ENCODE results near the gene TCEAL7.

Gene TCEAL7

DNA sequence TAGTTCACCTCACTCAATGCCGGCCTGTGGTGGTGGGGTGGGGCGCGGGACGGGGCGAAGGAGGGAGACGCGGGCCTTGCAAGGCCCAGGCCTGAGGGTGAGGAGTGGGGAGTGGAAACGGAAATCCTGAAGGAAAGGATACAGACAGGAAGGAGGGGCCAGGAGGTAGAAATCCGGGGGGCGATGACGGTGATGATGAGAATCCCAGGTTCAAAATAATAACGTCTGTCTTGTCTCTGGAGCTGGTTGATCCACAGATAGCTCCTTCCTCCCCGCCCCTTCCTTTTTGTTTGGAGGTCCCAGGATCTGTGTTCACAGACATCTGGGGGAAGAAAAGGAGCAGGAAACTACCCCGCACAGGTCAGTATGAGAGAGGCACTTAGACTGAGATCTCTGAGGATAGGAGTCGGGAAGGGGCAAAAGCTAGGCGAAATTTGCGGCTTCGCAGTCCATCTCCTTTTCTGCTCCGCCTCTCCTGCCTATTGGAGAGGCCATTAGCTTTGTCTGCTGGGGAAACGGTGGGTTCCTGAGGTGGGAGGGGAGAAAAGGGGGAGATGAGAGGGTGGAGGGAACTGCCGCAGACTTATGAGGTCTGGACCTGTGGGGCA is 746 bp downstream of the TCEAL7 start:
- ChIA-PET CTCF (no interaction called here), POLR2A (no interaction called here)
- H3K4me1 ChIP-seq (ENCODE audit: control extremely low read depth in 1 of 4, control insufficient read depth in 4 of 4, insufficient read depth in 4 of 4, low read length in 3 of 4) = peaks cover 0 to 6% (median 0%) of the 10 kb centered on the region in 4 experiments
- peaks cover 0 to 18% (median 3%) of the 10 kb centered on the region in 5 experiments for H3K27me3 ChIP-seq (replicated peaks in 2 of 5; ENCODE audit: control insufficient read depth in 4 of 5, insufficient read depth in 5 of 5, low read length in 4 of 5)
- no peaks in the 10 kb centered on the region for H3K36me3 ChIP-seq (ENCODE audit: control insufficient read depth in 4 of 4, insufficient read depth in 4 of 4, low read length in 3 of 4)
- H3K4me3 ChIP-seq (ENCODE audit: control insufficient read depth in 1 of 7, extremely low read depth in 1 of 7, insufficient read depth in 4 of 7, low read depth in 2 of 7, low read length in 6 of 7) = peak overlapping the region in 5 of 7 experiments; percentile 2 to 62 (median 33)
- DNase-seq = no peak
- H3K27ac ChIP-seq (ENCODE audit: insufficient read depth in 1 of 2, low read depth in 1 of 2, low read length in 2 of 2, poor library complexity in 1 of 2, severe bottlenecking in 2 of 2) = no peak overlapping the region
- 50% methylated on average over 19 of the region's 21 CpGs for WGBS (ENCODE audit: insufficient coverage)
- H3K9me3 ChIP-seq (ENCODE audit: control extremely low read depth in 1 of 5, control insufficient read depth in 4 of 5, insufficient read depth in 2 of 5, low read depth in 1 of 5, low read length in 4 of 5) = no peaks in the 10 kb centered on the region

DNA sequence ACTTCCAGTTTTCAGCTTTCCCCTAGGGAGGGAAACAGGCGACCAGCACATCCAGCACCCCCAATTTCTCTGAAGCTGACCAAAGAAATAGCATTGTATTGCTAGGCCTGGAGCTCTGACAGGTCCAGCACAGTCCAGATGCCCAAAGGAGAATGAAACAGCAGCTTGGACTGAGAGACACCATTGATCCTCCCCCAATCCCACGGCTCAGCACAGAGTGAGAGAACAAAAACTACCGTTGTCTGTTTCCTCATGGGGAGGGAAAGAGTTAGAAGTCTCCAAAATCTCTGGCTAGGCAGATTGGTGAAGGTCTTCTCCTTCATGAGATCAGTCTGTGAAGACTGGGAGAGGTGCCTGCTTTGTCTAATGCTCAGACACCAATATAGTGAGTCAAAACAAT is 8.6 kb downstream of the TCEAL7 start:
- no peaks in the 10 kb centered on the region for H3K4me1 ChIP-seq (ENCODE audit: control extremely low read depth in 1 of 4, control insufficient read depth in 4 of 4, insufficient read depth in 4 of 4, low read length in 3 of 4)
- H3K4me3 ChIP-seq (ENCODE audit: control insufficient read depth in 1 of 7, extremely low read depth in 1 of 7, insufficient read depth in 4 of 7, low read depth in 2 of 7, low read length in 6 of 7) = no peak overlapping the region
- ChIA-PET POLR2A (no interaction called here), CTCF (interaction anchor here (0.9 to 1.7 kb wide), 3 partner anchors 57 to 125 kb away, joined by 3 to 6 read pairs (median 3); no protein-coding TSS in a partner anchor)
- peaks cover 0 to 4% (median 0%) of the 10 kb centered on the region in 5 experiments for H3K27me3 ChIP-seq (replicated peaks in 2 of 5; ENCODE audit: control insufficient read depth in 4 of 5, insufficient read depth in 5 of 5, low read length in 4 of 5)
- no peak for DNase-seq
- no peaks in the 10 kb centered on the region for H3K36me3 ChIP-seq (ENCODE audit: control insufficient read depth in 4 of 4, insufficient read depth in 4 of 4, low read length in 3 of 4)
- H3K27ac ChIP-seq (ENCODE audit: insufficient read depth in 1 of 2, low read depth in 1 of 2, low read length in 2 of 2, poor library complexity in 1 of 2, severe bottlenecking in 2 of 2) = no peak overlapping the region
- WGBS (ENCODE audit: insufficient coverage) = 60% methylated on average over 3 of the region's 3 CpGs
- no peaks in the 10 kb centered on the region for H3K9me3 ChIP-seq (ENCODE audit: control extremely low read depth in 1 of 5, control insufficient read depth in 4 of 5, insufficient read depth in 2 of 5, low read depth in 1 of 5, low read length in 4 of 5)

DNA sequence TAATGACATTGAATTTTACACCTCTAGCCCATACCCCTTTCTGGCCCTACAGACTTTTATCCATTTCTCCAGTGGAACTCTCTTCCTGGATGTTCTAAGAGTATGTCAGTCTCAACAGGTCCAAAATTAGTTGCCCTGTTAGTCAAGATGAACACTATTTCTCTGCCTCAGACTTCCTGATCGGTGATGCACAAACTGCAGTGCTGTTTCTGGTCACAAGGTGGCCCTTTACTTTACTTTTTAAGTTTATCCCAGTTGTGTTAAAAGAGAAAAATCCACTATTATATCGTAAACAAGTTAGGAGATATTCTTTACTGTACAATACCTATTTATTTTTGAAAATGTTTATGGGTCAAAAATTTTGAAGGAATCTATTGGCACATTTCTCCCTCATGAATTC is 13.1 kb downstream of the TCEAL7 start:
- 14% methylated on average over 1 of the region's 2 CpGs for WGBS (ENCODE audit: insufficient coverage)
- H3K9me3 ChIP-seq (ENCODE audit: control extremely low read depth in 1 of 5, control insufficient read depth in 4 of 5, insufficient read depth in 2 of 5, low read depth in 1 of 5, low read length in 4 of 5) = no peaks in the 10 kb centered on the region
- no peaks in the 10 kb centered on the region for H3K36me3 ChIP-seq (ENCODE audit: control insufficient read depth in 4 of 4, insufficient read depth in 4 of 4, low read length in 3 of 4)
- H3K27me3 ChIP-seq (replicated peaks in 2 of 5; ENCODE audit: control insufficient read depth in 4 of 5, insufficient read depth in 5 of 5, low read length in 4 of 5) = peaks cover 0 to 4% (median 0%) of the 10 kb centered on the region in 5 experiments
- no peak overlapping the region for H3K4me3 ChIP-seq (ENCODE audit: control insufficient read depth in 1 of 7, extremely low read depth in 1 of 7, insufficient read depth in 4 of 7, low read depth in 2 of 7, low read length in 6 of 7)
- peak; percentile 46 to 72 (median 69) for DNase-seq
- H3K27ac ChIP-seq (ENCODE audit: insufficient read depth in 1 of 2, low read depth in 1 of 2, low read length in 2 of 2, poor library complexity in 1 of 2, severe bottlenecking in 2 of 2) = no peak overlapping the region
- ChIA-PET CTCF (interaction anchor here (1.0 to 1.5 kb wide), 3 partner anchors 13 to 121 kb away, joined by 3 to 10 read pairs (median 4); partner anchors contain the start of gene TCEAL9), POLR2A (no interaction called here)
- H3K4me1 ChIP-seq (ENCODE audit: control extremely low read depth in 1 of 4, control insufficient read depth in 4 of 4, insufficient read depth in 4 of 4, low read length in 3 of 4) = peaks cover 0 to 4% (median 1%) of the 10 kb centered on the region in 4 experiments

DNA sequence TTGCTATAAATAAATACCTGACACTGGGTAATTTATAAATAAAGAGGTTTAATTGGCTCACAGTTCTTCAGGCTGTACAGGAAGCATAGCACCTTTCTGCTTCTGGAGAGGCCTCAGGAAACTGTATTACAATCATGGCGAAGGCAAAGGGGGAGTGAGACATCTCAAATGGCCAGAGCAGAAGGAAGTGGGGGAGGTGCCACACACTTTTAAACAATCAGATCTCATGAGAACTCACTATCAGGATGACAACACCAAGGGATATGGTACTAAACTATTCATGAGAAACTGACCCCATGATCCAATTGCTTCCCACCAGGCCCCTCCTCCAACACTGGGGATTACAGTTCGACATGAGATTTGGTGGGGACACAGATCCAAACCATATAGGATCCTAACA is 14.6 kb downstream of the TCEAL7 start:
- Histone ChIP-seq H3K4me1 (ENCODE audit: control extremely low read depth in 1 of 4, control insufficient read depth in 4 of 4, insufficient read depth in 4 of 4, low read length in 3 of 4) (peaks cover 0 to 4% (median 1%) of the 10 kb centered on the region in 4 experiments), H3K4me3 (ENCODE audit: control insufficient read depth in 1 of 7, extremely low read depth in 1 of 7, insufficient read depth in 4 of 7, low read depth in 2 of 7, low read length in 6 of 7) (no peak overlapping the region), H3K36me3 (ENCODE audit: control insufficient read depth in 4 of 4, insufficient read depth in 4 of 4, low read length in 3 of 4) (no peaks in the 10 kb centered on the region), H3K27ac (ENCODE audit: insufficient read depth in 1 of 2, low read depth in 1 of 2, low read length in 2 of 2, poor library complexity in 1 of 2, severe bottlenecking in 2 of 2) (no peak overlapping the region), H3K27me3 (replicated peaks in 2 of 5; ENCODE audit: control insufficient read depth in 4 of 5, insufficient read depth in 5 of 5, low read length in 4 of 5) (peaks cover 0 to 7% (median 0%) of the 10 kb centered on the region in 5 experiments), H3K9me3 (ENCODE audit: control extremely low read depth in 1 of 5, control insufficient read depth in 4 of 5, insufficient read depth in 2 of 5, low read depth in 1 of 5, low read length in 4 of 5) (no peaks in the 10 kb centered on the region)
- WGBS (ENCODE audit: insufficient coverage) = no CpG with 5 or more reads among the region's 2 CpGs
- DNase-seq = no peak
- ChIA-PET POLR2A (no interaction called here), CTCF (no interaction called here)

DNA sequence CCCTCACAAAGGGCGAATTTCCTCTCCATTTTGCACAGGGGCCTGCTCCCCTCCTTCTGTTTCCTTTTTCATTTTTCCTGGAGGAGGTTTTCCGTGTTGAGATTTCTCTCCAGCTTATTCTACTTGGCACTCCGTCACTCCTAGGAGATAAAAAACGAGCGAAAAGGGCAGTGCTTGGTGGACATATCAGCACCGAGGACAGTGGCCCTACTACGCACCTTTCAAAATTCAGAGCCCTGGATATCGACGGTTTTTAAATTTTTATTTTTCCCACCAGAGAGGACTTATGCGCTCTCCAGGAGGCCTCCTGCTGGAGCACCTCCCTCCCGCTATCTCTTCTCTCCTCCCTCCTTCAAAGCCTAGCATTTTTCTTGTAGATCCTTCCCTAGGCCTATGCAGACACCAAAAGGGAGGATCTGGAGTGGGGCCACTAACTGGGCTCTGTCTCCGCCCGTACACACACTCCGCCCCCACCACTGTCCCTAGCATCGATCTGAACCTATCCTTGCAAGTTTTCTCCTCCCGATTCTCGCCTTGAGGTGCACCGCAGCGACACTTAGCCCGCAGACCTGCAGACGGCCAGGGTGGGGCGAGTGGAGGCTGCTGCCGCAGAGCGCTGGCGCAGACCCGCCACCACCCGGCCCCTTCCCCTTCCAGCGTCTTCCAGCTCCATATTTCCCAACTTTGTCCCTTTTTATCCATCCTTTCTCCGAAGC is 17.8 kb downstream of the TCEAL7 start:
- Histone ChIP-seq H3K36me3 (ENCODE audit: control insufficient read depth in 4 of 4, insufficient read depth in 4 of 4, low read length in 3 of 4) (no peaks in the 10 kb centered on the region), H3K27ac (ENCODE audit: insufficient read depth in 1 of 2, low read depth in 1 of 2, low read length in 2 of 2, poor library complexity in 1 of 2, severe bottlenecking in 2 of 2) (no peak overlapping the region), H3K4me3 (ENCODE audit: control insufficient read depth in 1 of 7, extremely low read depth in 1 of 7, insufficient read depth in 4 of 7, low read depth in 2 of 7, low read length in 6 of 7) (no peak overlapping the region), H3K4me1 (ENCODE audit: control extremely low read depth in 1 of 4, control insufficient read depth in 4 of 4, insufficient read depth in 4 of 4, low read length in 3 of 4) (peaks cover 0 to 4% (median 1%) of the 10 kb centered on the region in 4 experiments), H3K27me3 (replicated peaks in 2 of 5; ENCODE audit: control insufficient read depth in 4 of 5, insufficient read depth in 5 of 5, low read length in 4 of 5) (peaks cover 0 to 5% (median 0%) of the 10 kb centered on the region in 5 experiments), H3K9me3 (ENCODE audit: control extremely low read depth in 1 of 5, control insufficient read depth in 4 of 5, insufficient read depth in 2 of 5, low read depth in 1 of 5, low read length in 4 of 5) (peaks cover 0 to 2% (median 0%) of the 10 kb centered on the region in 5 experiments)
- DNase-seq = no peak
- ChIA-PET CTCF (no interaction called here), POLR2A (no interaction called here)
- WGBS (ENCODE audit: insufficient coverage) = 74% methylated on average over 29 of the region's 29 CpGs

DNA sequence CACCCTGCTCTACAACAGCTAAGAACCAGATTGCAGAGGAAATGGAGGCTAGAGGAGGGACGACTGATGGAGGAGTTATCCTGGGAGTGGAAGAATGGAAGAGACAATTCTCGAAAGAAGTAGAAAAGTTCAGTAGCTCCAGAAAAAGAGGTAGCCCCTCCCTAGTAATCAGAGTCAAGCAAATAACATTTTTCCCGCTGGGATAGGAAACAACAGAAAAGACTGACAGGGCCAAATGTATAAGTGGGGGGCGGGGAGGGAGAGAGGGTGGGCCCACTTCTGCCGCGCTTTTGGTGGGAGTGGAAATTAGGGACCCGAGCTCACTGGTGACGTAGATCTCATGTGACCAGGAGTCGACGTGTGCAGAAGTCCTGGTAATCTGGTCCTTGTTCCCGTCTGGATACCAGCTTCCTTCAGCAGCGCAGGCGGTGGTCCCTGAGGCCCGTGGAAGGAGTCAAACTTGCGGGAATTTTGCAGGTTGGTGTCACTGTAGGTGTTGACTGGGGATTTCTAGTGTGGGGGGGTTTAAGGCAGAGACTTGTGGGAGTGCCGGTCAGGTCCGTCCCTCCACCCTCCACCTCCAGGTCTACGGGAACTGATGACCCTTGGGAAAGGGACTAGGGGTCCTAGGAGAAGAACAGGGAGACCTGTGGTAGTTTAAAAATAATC is 26.2 kb downstream of the TCEAL7 start, which contains the start of gene TCEAL9:
Gene TCEAL9 (plus strand): TSS at position 377 of the 669 bp plus-strand sequence. CDS start 1,179 bp downstream, outside the sequence.
- Histone ChIP-seq H3K4me1 (ENCODE audit: control extremely low read depth in 1 of 4, control insufficient read depth in 4 of 4, insufficient read depth in 4 of 4, low read length in 3 of 4) (peaks cover 0 to 12% (median 2%) of the 10 kb centered on the region in 4 experiments), H3K27ac (ENCODE audit: insufficient read depth in 1 of 2, low read depth in 1 of 2, low read length in 2 of 2, poor library complexity in 1 of 2, severe bottlenecking in 2 of 2) (peak within 1 kb of the TSS; percentile 61 to 88), H3K9me3 (ENCODE audit: control extremely low read depth in 1 of 5, control insufficient read depth in 4 of 5, insufficient read depth in 2 of 5, low read depth in 1 of 5, low read length in 4 of 5) (peaks cover 0 to 2% (median 0%) of the 10 kb centered on the region in 5 experiments), H3K27me3 (replicated peaks in 2 of 5; ENCODE audit: control insufficient read depth in 4 of 5, insufficient read depth in 5 of 5, low read length in 4 of 5) (peaks cover 0 to 14% (median 0%) of the 10 kb centered on the region in 5 experiments), H3K4me3 (ENCODE audit: control insufficient read depth in 1 of 7, extremely low read depth in 1 of 7, insufficient read depth in 4 of 7, low read depth in 2 of 7, low read length in 6 of 7) (peak within 1 kb of the TSS; percentile 60 to 90 (median 79)), H3K36me3 (ENCODE audit: control insufficient read depth in 4 of 4, insufficient read depth in 4 of 4, low read length in 3 of 4) (no peaks in the 10 kb centered on the region)
- 22% methylated on average over 10 of the region's 18 CpGs for WGBS (ENCODE audit: insufficient coverage)
- ChIA-PET CTCF (interaction anchor here (0.6 to 1.9 kb wide), 4 partner anchors 13 to 126 kb away, joined by 3 to 4 read pairs (median 4); no protein-coding TSS in a partner anchor), POLR2A (no interaction called here)
- DNase-seq = peak; percentile 46 to 66 (median 51)

Measured in common myeloid progenitor, CD34-positive (primary cell).